Measurements from ENCODE around the gene TCF4.

- TF ChIP-seq, protein P1, sequence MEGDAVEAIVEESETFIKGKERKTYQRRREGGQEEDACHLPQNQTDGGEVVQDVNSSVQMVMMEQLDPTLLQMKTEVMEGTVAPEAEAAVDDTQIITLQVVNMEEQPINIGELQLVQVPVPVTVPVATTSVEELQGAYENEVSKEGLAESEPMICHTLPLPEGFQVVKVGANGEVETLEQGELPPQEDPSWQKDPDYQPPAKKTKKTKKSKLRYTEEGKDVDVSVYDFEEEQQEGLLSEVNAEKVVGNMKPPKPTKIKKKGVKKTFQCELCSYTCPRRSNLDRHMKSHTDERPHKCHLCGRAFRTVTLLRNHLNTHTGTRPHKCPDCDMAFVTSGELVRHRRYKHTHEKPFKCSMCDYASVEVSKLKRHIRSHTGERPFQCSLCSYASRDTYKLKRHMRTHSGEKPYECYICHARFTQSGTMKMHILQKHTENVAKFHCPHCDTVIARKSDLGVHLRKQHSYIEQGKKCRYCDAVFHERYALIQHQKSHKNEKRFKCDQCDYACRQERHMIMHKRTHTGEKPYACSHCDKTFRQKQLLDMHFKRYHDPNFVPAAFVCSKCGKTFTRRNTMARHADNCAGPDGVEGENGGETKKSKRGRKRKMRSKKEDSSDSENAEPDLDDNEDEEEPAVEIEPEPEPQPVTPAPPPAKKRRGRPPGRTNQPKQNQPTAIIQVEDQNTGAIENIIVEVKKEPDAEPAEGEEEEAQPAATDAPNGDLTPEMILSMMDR (IDR thresholded peaks at IDR 0.05) = no peak
- no peak for TF ChIP-seq POLR2A (IDR thresholded peaks at IDR 0.05)
These were observed 45.0 kb upstream of the TCF4 start for GRCh38 chr18:55633032-55633431.
